T1000 (cell line): Measurements from ENCODE around the gene SMTNL2.
"Not testable (repeated sequence)": the region's sequence is repeated elsewhere in the genome, so short reads cannot be mapped to it uniquely, and the experiment has no call there.

Experiments
- DNase-seq: peaks from one replicate; lab custom pipeline; 2025; ENCODE audit warnings: mixed read lengths; lab: John Stamatoyannopoulos, UW

SMTNL2 gene

GRCh38 chr17:4602041-4602440, 17.7 kb downstream of the SMTNL2 start:
- DNase-seq = no peak

GRCh38 chr17:4604111-4604644, 19.8 kb downstream of the SMTNL2 start:
- no peak for DNase-seq

DNA sequence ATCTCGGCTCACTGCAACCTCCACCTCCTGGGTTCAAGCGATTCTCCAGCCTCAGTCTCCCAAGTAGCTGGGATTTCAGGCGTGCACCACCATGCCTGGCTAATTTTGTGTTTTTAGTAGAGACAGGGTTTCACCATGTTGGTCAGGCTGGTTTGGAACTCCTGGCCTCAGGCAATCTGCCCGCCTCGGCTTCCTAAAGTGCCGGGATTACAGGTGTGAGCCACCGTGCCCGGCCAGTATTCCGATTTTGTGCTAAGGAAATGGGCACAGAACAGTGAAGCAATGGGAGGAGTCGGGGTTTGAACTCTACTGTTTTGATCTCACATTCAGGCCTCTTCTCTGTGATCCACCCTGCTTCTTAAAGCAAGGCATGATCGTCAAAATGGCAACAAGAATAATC, 20.4 kb downstream of the SMTNL2 start:
- DNase-seq = not testable (repeated sequence)

- no peak for DNase-seq
These were observed 21.5 kb downstream of the SMTNL2 start for GRCh38 chr17:4605826-4606225.

GRCh38 chr17:4607261-4607741, 23.0 kb downstream of the SMTNL2 start:
- DNase-seq = no peak

DNA sequence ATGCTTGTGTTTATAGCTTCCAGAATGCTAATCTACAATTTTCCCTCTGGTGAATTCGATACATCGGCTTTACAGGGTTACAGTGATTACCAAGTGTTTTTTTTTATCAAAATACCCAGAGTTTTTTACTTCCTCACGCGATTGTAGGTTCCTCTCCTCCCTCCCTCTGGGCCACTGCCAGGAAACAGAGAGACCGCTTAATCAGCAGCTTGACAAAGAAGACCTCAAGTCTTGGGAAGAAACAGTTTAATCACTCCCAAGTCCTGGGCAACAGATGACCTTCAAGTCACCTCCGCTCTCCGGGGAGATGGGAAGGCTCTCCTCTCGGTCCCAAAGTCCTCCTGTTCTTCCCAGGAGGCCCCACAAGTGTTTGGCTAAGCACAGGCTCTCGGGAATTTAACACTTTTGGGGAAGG, 23.5 kb downstream of the SMTNL2 start:
- DNase-seq = no peak

GRCh38 chr17:4609761-4610160, 25.4 kb downstream of the SMTNL2 start:
- no peak for DNase-seq

- DNase-seq = no peak
These were observed 25.8 kb downstream of the SMTNL2 start for GRCh38 chr17:4610162-4610561.

DNA sequence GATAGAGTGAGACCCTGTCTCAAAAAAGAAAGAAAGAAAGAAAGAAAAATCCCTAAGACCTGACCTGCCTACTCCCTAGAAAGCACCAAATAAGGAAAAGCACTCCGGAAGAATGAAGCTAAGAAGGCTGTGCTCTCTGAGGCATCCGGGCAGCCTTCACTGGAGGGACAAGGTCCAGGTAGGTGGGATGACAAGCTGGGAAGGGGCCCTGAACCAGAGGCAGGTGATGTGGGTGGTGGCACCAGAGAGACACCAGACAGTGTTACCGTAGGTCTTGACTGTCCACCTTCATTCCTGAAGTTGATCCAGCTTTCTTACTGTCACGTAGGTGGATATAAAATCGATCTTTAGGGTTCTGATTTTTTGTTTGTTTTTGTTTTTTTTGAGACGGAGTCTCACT, 26.3 kb downstream of the SMTNL2 start:
- DNase-seq = no peak

DNA sequence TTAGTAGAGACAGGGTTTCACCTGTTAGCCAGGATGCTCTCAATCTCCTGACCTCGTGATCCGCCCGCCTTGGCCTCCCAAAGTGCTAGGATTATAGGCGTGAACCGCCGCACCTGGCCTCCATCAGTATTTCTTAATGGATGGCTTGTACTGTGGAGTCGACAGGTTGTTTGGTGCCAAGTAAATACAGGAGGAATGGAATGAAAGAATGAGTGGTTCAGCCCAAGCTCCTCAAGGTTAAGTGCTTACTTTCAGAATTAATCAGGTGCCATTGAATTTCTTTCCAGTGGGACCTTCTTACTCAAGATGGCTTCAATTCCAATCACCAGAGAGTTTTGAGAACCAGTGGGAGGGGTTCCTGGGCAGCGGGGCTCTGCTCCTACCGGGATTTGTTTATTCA, 32.1 kb downstream of the SMTNL2 start:
- DNase-seq = no peak

DNA sequence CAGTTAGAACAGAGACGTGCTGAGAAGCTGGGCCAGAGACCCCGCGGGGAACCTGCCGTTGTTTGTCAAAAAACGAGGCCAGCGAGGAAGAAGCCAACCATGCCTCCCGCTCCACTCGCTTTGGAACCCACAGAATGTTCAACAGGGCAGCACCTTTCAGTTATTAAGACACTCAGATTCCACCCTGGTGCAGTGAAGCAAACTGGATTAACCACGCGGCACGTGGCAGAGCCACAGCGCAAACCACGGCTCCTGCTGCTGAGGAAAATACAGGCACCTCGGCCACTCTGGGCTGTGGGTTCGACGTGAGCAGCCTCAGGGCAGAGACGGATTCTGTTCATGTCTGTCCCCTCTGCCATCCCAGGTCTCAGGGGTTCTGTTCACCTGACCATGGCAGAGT, 32.8 kb downstream of the SMTNL2 start:
- no peak for DNase-seq

DNA sequence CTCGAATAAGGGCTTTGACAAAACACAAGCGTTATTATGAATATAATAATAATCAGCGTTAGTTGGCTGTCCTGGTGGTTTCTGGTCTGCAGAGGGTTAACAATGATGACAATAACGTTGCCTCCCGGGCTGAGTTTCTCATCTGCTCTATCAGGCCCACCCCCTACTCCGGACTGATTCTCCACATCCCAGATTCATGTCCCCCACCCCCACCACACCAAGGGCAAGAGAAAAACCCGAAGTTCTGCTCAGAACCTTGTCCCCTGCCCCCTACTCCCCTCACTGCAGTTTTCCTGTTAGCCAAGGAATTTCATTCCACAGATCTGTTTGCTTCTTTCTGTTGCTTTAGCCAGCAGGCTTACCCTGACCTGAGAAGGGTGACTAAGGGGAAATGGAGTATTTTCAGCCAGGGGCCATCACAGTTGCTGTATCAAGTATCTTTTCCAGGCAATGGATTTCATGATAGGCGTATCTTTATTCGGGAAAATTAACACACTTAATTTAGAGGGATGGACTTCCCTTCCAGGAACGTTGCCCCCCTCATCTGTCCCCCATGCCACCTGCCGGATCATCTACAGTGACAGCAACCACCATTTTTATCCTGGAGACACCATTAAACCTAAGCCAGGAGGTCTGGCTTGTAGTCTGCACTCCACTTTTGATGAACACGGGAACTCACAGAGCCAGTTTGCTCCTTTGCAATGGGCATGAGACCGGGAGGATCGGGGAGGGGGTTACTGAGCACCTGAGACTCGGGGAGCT, 33.4 kb downstream of the SMTNL2 start:
- DNase-seq = no peak

- DNase-seq = no peak
These were observed 36.3 kb downstream of the SMTNL2 start for GRCh38 chr17:4620531-4621101.

DNA sequence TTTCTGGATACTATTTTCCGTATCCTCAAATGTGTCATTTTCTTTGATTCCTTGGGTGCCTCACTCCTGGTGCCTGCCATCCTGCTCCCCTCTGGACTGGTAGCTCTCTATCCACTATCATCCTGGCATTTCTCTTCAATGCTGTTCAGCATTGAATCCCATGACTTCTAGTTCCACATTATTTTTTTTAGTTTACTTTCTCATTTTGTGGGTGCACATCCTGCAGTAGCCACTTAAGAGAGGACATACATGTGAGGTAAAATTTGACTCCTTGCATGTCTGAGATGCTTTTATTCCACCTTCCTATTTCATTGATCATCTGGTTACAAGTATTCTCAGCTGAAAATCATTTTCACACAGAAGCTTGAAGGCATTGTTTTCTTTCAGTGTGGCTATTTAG, 38.0 kb downstream of the SMTNL2 start:
- DNase-seq = no peak

DNA sequence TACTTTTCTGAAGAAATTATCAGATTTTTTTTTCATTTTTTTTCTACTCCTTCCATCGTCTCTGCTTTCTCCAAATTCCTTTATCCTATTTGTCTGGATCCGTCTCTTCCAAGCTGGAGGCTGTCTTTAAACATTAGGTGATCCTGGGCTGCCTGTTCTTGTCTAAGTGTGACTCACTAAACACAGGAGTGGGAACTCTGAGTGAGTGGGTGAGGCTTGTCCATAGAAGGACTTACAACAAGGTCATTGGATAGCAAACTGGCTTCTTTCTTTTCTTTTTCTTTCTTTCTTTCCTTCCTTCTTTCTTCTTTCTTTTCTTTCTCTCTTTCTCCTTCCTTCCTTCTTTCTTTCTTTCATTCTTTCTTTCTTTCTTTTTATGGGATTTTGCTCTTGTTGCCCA, 38.9 kb downstream of the SMTNL2 start:
- no peak for DNase-seq

DNA sequence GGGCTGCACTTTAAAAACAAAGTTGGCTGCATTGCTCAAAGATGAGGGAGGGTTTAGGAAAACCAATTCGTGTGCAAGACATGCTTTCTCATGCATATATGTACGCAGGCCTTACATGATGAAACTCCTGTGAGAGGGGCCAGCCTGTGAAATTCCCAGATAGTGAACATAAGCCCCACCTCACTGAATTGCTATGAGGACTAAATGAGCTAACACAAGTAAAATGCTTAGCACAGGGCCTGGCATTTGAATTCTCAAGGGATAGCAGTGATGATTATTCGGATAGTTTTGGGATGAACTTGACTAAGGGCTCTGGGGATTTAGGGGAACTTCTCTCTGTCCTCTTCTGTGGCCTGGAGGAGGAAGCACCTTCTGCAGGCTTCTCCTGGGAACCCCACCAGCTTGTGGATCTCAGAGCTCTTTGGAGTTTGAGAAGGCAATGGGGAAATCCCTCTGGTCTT, 40.2 kb downstream of the SMTNL2 start:
- DNase-seq = not testable (repeated sequence)

- DNase-seq = no peak
These were observed 40.9 kb downstream of the SMTNL2 start for GRCh38 chr17:4625181-4625617.

DNA sequence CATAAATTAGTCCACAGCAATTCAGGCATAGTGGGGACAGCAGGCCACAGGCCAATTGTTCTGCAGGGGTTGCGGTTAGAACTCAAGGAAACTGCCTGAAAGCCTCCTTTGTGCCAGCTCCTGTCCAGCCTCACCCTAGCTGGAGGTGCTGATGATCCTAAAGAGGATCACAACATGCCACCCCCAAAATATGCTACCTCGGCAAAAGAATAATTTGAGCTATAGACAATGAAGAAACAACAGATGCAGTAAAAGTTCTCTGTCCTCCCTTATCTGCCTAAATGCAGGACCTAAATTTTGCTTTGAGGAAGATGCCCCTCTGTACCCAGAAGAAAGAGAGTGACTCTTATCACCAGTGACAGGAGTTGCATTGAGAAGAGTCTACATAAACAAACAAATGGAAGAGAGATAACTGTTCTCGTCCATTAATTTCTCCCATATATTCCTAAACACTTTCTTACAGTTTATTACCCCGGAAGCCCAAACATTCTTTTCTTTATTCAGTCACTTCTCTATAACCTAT, 42.5 kb downstream of the SMTNL2 start:
- no peak for DNase-seq

DNA sequence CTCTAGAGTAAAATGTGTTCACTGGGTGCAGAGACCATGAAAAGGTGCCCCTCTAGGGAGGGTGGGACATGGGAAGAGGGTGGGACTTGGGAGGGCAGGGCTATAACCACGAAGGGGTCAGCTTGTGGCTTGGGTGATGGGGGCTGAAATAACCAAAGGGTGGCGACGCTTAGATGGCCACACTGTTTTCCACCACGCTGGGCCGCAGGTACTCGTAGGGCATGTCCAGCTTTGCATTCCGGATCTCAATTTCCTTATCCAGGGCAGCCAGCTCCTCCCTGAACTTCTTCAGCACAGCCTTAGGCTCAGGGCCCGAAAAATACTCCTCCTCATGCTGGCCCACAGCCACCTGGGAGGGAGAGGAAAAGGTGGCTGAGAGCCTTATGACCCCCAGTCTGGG, 47.1 kb downstream of the SMTNL2 start:
- no peak for DNase-seq

GRCh38 chr17:4631836-4632580, 47.7 kb downstream of the SMTNL2 start:
- no peak for DNase-seq

- DNase-seq = no peak
These were observed 48.2 kb downstream of the SMTNL2 start for GRCh38 chr17:4632581-4632920.

GRCh38 chr17:4633643-4634042, 49.3 kb downstream of the SMTNL2 start:
- no peak for DNase-seq
